Measurements from ENCODE around the gene FSTL4.

GRCh38 chr5:133397990-133398645 is 214.2 kb downstream of the FSTL4 start:
- TF ChIP-seq ZNF70 (CRISPR knock-in tag; IDR thresholded peaks at IDR 0.05) = no peak
- no peak for TF ChIP-seq ARNTL (CRISPR knock-in tag; IDR thresholded peaks at IDR 0.05; ENCODE audit: borderline replicate concordance, low read depth)
- no peak for TF ChIP-seq BACH2 (CRISPR knock-in tag; IDR thresholded peaks at IDR 0.05; ENCODE audit: borderline replicate concordance)
- TF ChIP-seq OSR1 (CRISPR knock-in tag; IDR thresholded peaks at IDR 0.05) = no peak
- no peak for TF ChIP-seq ZFP30 (CRISPR knock-in tag; IDR thresholded peaks at IDR 0.05)
- TF ChIP-seq GLIS3 (CRISPR knock-in tag; IDR thresholded peaks at IDR 0.05) = no peak
- no peak for TF ChIP-seq RARB (CRISPR knock-in tag; IDR thresholded peaks at IDR 0.05)
- TF ChIP-seq CREB5 (CRISPR knock-in tag; IDR thresholded peaks at IDR 0.05; ENCODE audit: low read depth) = no peak
